HepG2 (cell line): Measurements from ENCODE around the gene VPREB3. TPM values are rescaled to one million over a fixed set of nuclear protein-coding genes. Genes with fewer than 3 reads are reported as not detected.
A peak's percentile ranks its signal among the peaks of the same experiment; 100 is the strongest.

Experiments used
- GTF3A ChIP-seq: sonication (generic); formaldehyde crosslinking; conservative IDR thresholded peaks from 2 replicates; pipeline ENCODE4 v1.4.0; 2020; ENCODE audit warnings: mild to moderate bottlenecking, missing genetic modification reagents
- IKZF4 ChIP-seq: sonication (generic); formaldehyde crosslinking; IDR thresholded peaks from 2 replicates; pipeline ENCODE4 v1.5.1; 2020; ENCODE audit warnings: borderline replicate concordance, mild to moderate bottlenecking, low read depth, missing genetic modification reagents; ENCODE audit errors: not compliant biosample characterization
- JDP2 ChIP-seq: sonication (generic); formaldehyde crosslinking; IDR thresholded peaks from 2 replicates; pipeline ENCODE4 v1.8.1; 2022; ENCODE audit warnings: missing genetic modification reagents, borderline replicate concordance
- LCORL ChIP-seq, 2 experiments: fragments of 450-650 bp in 1 of 2; sonication (generic) in 1 of 2; formaldehyde crosslinking in 1 of 2; IDR thresholded peaks; 2 replicates each; pipeline versions ENCODE4 v1.5.0 to v1.6.1; 2017 to 2020; ENCODE audit warnings: antibody characterized with exemption in 1 of 2, missing genetic modification reagents in 1 of 2
- RBFOX2 ChIP-seq: fragments of 200-400 bp; formaldehyde crosslinking; IDR thresholded peaks from 2 replicates; pipeline ENCODE4 v1.6.1; 2017; ENCODE audit warnings: low read depth, mild to moderate bottlenecking, low read length
- TSC22D2 ChIP-seq: sonication (generic); formaldehyde crosslinking; IDR thresholded peaks from 2 replicates; pipeline ENCODE4 v1.5.1; 2020; ENCODE audit warnings: missing genetic modification reagents, mild to moderate bottlenecking, borderline replicate concordance
- ZNF160 ChIP-seq: sonication (generic); formaldehyde crosslinking; IDR thresholded peaks from 2 replicates; pipeline ENCODE4 v1.8.0; 2022; ENCODE audit warnings: mild to moderate bottlenecking, inconsistent platforms, missing genetic modification reagents
- ZNF17 ChIP-seq: sonication (generic); formaldehyde crosslinking; IDR thresholded peaks from 2 replicates; pipeline ENCODE4 v1.5.0; 2020; ENCODE audit warnings: mild to moderate bottlenecking, missing genetic modification reagents
- ZNF333 ChIP-seq: sonication (generic); formaldehyde crosslinking; IDR thresholded peaks from 2 replicates; pipeline ENCODE4 v1.4.0; 2020; ENCODE audit warnings: mild to moderate bottlenecking, missing genetic modification reagents, borderline replicate concordance
- ZNF629 ChIP-seq: sonication (generic); formaldehyde crosslinking; conservative IDR thresholded peaks from 2 replicates; pipeline ENCODE4 v1.5.0; 2020; ENCODE audit warnings: missing genetic modification reagents
- ZNF713 ChIP-seq: sonication (generic); formaldehyde crosslinking; IDR thresholded peaks from 2 replicates; pipeline ENCODE4 v1.4.0; 2020; ENCODE audit warnings: mild to moderate bottlenecking, missing genetic modification reagents
- polyA plus RNA-seq, 8 experiments: library from polyadenylated mRNA; depleted of rRNA in 3 of 8; stranded (reverse) in 7 of 8; unstranded in 1 of 8; fragments of >200 nt; fragmentation: Illumina TruSeq in 4 of 8; extraction: Trizol in 4 of 8; gene quantifications; 2 replicates each; pipeline versions ENCODE4 v1.2.1 to v1.2.3, GENCODE V29; 2011 to 2016; ENCODE audit warnings: low read depth in 4 of 8, missing spikeins in 1 of 8, mixed read lengths in 1 of 8; ENCODE audit not compliant: insufficient read depth in 1 of 8
- total RNA-seq, 5 experiments: library from RNA; depleted of rRNA; stranded (reverse); fragments of >200 nt; fragmentation: Illumina TruSeq; extraction: Trizol; gene quantifications; 2 replicates each; pipeline ENCODE4 v1.2.3, GENCODE V29; 2016; ENCODE audit warnings: low read depth in 1 of 5
- TF ChIP-seq, protein P1 (sequence below): sonication (generic); formaldehyde crosslinking; IDR thresholded peaks from 2 replicates; pipeline ENCODE4 v1.5.1; 2020; ENCODE audit warnings: mild to moderate bottlenecking, missing genetic modification reagents, moderate library complexity
- TF ChIP-seq, protein P2 (sequence below): sonication (generic); formaldehyde crosslinking; IDR thresholded peaks from 2 replicates; pipeline ENCODE4 v1.9.0; 2021; ENCODE audit warnings: missing genetic modification reagents, borderline replicate concordance
- TF ChIP-seq, protein P3 (sequence below): sonication (generic); formaldehyde crosslinking; IDR thresholded peaks from 2 replicates; pipeline ENCODE4 v1.4.0; 2020; ENCODE audit warnings: missing genetic modification reagents
- TF ChIP-seq, protein P4 (sequence below): sonication (generic); formaldehyde crosslinking; IDR thresholded peaks from 2 replicates; pipeline ENCODE4 v1.5.0; 2020; ENCODE audit warnings: missing genetic modification reagents
- TF ChIP-seq, protein P5 (sequence below): sonication (generic); formaldehyde crosslinking; IDR thresholded peaks from 2 replicates; pipeline ENCODE4 v1.8.1; 2023; ENCODE audit warnings: missing genetic modification reagents, mild to moderate bottlenecking, borderline replicate concordance
- TF ChIP-seq, protein P6 (sequence below): sonication (generic); formaldehyde crosslinking; IDR thresholded peaks from 2 replicates; pipeline ENCODE4 v1.8.1; 2023; ENCODE audit warnings: mild to moderate bottlenecking, moderate library complexity, missing genetic modification reagents

VPREB3 gene
- total and polyA plus RNA-seq, 2 of the 13 experiments (the other 11 are each of a cell fraction or from before 2014, with no cell fraction given) = 0.22 TPM; not detected in 1

DNA sequence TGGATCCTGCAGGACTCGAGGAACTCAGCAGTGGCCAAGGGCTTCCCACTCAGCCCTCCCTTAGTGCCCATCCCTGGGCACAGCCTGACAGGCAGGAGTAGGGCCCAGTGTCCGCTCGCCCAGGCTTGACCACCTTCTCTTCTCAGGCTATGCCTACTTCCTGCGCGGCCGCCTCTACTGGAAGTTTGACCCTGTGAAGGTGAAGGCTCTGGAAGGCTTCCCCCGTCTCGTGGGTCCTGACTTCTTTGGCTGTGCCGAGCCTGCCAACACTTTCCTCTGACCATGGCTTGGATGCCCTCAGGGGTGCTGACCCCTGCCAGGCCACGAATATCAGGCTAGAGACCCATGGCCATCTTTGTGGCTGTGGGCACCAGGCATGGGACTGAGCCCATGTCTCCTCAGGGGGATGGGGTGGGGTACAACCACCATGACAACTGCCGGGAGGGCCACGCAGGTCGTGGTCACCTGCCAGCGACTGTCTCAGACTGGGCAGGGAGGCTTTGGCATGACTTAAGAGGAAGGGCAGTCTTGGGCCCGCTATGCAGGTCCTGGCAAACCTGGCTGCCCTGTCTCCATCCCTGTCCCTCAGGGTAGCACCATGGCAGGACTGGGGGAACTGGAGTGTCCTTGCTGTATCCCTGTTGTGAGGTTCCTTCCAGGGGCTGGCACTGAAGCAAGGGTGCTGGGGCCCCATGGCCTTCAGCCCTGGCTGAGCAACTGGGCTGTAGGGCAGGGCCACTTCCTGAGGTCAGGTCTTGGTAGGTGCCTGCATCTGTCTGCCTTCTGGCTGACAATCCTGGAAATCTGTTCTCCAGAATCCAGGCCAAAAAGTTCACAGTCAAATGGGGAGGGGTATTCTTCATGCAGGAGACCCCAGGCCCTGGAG lies 29.3 kb upstream of the VPREB3 start (continued):
- TF ChIP-seq, protein P1, sequence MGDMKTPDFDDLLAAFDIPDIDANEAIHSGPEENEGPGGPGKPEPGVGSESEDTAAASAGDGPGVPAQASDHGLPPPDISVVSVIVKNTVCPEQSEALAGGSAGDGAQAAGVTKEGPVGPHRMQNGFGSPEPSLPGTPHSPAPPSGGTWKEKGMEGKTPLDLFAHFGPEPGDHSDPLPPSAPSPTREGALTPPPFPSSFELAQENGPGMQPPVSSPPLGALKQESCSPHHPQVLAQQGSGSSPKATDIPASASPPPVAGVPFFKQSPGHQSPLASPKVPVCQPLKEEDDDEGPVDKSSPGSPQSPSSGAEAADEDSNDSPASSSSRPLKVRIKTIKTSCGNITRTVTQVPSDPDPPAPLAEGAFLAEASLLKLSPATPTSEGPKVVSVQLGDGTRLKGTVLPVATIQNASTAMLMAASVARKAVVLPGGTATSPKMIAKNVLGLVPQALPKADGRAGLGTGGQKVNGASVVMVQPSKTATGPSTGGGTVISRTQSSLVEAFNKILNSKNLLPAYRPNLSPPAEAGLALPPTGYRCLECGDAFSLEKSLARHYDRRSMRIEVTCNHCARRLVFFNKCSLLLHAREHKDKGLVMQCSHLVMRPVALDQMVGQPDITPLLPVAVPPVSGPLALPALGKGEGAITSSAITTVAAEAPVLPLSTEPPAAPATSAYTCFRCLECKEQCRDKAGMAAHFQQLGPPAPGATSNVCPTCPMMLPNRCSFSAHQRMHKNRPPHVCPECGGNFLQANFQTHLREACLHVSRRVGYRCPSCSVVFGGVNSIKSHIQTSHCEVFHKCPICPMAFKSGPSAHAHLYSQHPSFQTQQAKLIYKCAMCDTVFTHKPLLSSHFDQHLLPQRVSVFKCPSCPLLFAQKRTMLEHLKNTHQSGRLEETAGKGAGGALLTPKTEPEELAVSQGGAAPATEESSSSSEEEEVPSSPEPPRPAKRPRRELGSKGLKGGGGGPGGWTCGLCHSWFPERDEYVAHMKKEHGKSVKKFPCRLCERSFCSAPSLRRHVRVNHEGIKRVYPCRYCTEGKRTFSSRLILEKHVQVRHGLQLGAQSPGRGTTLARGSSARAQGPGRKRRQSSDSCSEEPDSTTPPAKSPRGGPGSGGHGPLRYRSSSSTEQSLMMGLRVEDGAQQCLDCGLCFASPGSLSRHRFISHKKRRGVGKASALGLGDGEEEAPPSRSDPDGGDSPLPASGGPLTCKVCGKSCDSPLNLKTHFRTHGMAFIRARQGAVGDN (CRISPR knock-in tag) = peak; percentile 75
- TF ChIP-seq TSC22D2 = 0 out of 2 replicates have a peak, but pooled peaks have one; percentile 5
- TF ChIP-seq, protein P2, sequence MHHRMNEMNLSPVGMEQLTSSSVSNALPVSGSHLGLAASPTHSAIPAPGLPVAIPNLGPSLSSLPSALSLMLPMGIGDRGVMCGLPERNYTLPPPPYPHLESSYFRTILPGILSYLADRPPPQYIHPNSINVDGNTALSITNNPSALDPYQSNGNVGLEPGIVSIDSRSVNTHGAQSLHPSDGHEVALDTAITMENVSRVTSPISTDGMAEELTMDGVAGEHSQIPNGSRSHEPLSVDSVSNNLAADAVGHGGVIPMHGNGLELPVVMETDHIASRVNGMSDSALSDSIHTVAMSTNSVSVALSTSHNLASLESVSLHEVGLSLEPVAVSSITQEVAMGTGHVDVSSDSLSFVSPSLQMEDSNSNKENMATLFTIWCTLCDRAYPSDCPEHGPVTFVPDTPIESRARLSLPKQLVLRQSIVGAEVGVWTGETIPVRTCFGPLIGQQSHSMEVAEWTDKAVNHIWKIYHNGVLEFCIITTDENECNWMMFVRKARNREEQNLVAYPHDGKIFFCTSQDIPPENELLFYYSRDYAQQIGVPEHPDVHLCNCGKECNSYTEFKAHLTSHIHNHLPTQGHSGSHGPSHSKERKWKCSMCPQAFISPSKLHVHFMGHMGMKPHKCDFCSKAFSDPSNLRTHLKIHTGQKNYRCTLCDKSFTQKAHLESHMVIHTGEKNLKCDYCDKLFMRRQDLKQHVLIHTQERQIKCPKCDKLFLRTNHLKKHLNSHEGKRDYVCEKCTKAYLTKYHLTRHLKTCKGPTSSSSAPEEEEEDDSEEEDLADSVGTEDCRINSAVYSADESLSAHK (CRISPR knock-in tag) = no peak
- no peak for TF ChIP-seq GTF3A (CRISPR knock-in tag)
- TF ChIP-seq ZNF17 (CRISPR knock-in tag) = no peak
- TF ChIP-seq ZNF160 (CRISPR knock-in tag) = no peak
- TF ChIP-seq, protein P3, sequence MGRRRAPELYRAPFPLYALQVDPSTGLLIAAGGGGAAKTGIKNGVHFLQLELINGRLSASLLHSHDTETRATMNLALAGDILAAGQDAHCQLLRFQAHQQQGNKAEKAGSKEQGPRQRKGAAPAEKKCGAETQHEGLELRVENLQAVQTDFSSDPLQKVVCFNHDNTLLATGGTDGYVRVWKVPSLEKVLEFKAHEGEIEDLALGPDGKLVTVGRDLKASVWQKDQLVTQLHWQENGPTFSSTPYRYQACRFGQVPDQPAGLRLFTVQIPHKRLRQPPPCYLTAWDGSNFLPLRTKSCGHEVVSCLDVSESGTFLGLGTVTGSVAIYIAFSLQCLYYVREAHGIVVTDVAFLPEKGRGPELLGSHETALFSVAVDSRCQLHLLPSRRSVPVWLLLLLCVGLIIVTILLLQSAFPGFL (CRISPR knock-in tag) = no peak
- TF ChIP-seq IKZF4 (CRISPR knock-in tag) = no peak
- TF ChIP-seq, protein P4, sequence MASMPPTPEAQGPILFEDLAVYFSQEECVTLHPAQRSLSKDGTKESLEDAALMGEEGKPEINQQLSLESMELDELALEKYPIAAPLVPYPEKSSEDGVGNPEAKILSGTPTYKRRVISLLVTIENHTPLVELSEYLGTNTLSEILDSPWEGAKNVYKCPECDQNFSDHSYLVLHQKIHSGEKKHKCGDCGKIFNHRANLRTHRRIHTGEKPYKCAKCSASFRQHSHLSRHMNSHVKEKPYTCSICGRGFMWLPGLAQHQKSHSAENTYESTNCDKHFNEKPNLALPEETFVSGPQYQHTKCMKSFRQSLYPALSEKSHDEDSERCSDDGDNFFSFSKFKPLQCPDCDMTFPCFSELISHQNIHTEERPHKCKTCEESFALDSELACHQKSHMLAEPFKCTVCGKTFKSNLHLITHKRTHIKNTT (CRISPR knock-in tag) = no peak
- no peak for TF ChIP-seq ZNF333 (CRISPR knock-in tag)
- TF ChIP-seq, protein P5, sequence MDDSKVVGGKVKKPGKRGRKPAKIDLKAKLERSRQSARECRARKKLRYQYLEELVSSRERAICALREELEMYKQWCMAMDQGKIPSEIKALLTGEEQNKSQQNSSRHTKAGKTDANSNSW (CRISPR knock-in tag) = 0 out of 2 replicates have a peak, but pooled peaks have one; percentile 28
- no peak for TF ChIP-seq LCORL (IDR thresholded peaks at IDR 0.05)
- no peak for TF ChIP-seq LCORL (CRISPR knock-in tag; IDR thresholded peaks at IDR 0.05)
- 0 out of 2 replicates have a peak, but pooled peaks have one; percentile 12 for TF ChIP-seq RBFOX2
- TF ChIP-seq, protein P6, sequence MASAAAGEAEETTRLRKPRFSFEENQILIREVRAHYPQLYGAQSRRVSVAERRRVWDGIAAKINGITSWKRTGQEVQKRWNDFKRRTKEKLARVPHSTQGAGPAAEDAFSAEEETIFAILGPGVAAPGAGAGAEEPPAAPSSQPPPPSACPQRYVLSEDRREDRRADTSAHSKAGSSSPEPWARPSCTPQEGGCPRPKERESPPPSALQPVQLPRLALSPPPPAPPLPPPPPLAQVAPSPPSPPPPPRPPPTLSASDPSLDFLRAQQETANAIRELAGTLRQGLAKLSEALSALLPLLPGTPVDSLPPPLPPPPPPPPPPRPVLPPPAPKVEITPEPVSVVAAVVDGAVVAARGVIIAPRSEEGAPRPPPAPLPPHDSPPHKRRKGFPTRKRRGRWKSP (CRISPR knock-in tag) = 0 out of 2 replicates have a peak, but pooled peaks have one; percentile 5
- TF ChIP-seq ZNF713 (CRISPR knock-in tag) = no peak
- no peak for TF ChIP-seq JDP2 (CRISPR knock-in tag)
- no peak; the same call in 1 of the 2 replicates for TF ChIP-seq ZNF629
